Liver (tissue), 9 donors: ENCODE data around the gene TSHZ2. TPM values are rescaled to one million over a fixed set of nuclear protein-coding genes. Genes with fewer than 3 reads are reported as not detected.

Experiments used
- DNase-seq: peaks from one replicate; pipeline ENCODE4 v3.0.0-alpha.2; 2017; ENCODE audit warnings: low spot score
- H3K27ac ChIP-seq, 2 donors: one replicate each; pipeline ENCODE4 v1.7.0; 2013; ENCODE audit warnings: inconsistent platforms in 2 of 2, low read length in 2 of 2, control low read depth in 1 of 2, low read depth in 1 of 2, mild to moderate bottlenecking in 1 of 2
- H3K27me3 ChIP-seq, 4 donors: one replicate each; pipeline versions ENCODE4 v1.6.1 to v1.7.0; 2013; ENCODE audit warnings: low read length in 3 of 4, inconsistent platforms in 1 of 4, mild to moderate bottlenecking in 1 of 4, moderate library complexity in 1 of 4; ENCODE audit not compliant: control insufficient read depth in 4 of 4, insufficient read depth in 4 of 4
- H3K36me3 ChIP-seq, 4 donors: one replicate each; pipeline versions ENCODE4 v1.6.1 to v1.7.0; 2013; ENCODE audit warnings: low read length in 3 of 4, mild to moderate bottlenecking in 3 of 4, low read depth in 1 of 4, moderate library complexity in 1 of 4; ENCODE audit not compliant: control insufficient read depth in 4 of 4, insufficient read depth in 3 of 4
- H3K4me1 ChIP-seq, 4 donors: one replicate each; pipeline versions ENCODE4 v1.6.1 to v1.7.0; 2013; ENCODE audit warnings: low read length in 3 of 4, mild to moderate bottlenecking in 3 of 4, moderate library complexity in 1 of 4; ENCODE audit not compliant: control insufficient read depth in 4 of 4, insufficient read depth in 4 of 4
- H3K4me3 ChIP-seq, 3 donors: one replicate each; pipeline versions ENCODE4 v1.6.1 to v1.7.0; 2013; ENCODE audit warnings: low read length in 3 of 3, control low read depth in 1 of 3, low read depth in 1 of 3, mild to moderate bottlenecking in 1 of 3
- H3K9ac ChIP-seq, 2 donors: one replicate each; pipeline ENCODE4 v1.7.0; 2013; ENCODE audit warnings: low read length in 2 of 2, mild to moderate bottlenecking in 2 of 2, moderate library complexity in 2 of 2, control low read depth in 1 of 2, low read depth in 1 of 2
- H3K9me3 ChIP-seq, 4 donors: one replicate each; pipeline versions ENCODE4 v1.6.1 to v1.7.0; 2013; ENCODE audit warnings: low read length in 3 of 4; ENCODE audit not compliant: control insufficient read depth in 4 of 4
- CTCF ChIP-seq: fragments of 150-350 bp; IDR thresholded peaks from 2 replicates; pipeline ENCODE4 v1.5.1; 2017; ENCODE audit warnings: improper control_type of control experiment, low read depth, low read length; ENCODE audit not compliant: missing input control
- FOXA1 ChIP-seq: IDR thresholded peaks from 2 replicates; pipeline ENCODE4 v1.6.1; 2016; ENCODE audit warnings: antibody characterized with exemption
- FOXA2 ChIP-seq: IDR thresholded peaks from 2 replicates; pipeline ENCODE4 v1.6.1; 2016; ENCODE audit warnings: antibody characterized with exemption
- GABPA ChIP-seq, 2 donors: IDR thresholded peaks in 1 of 2; conservative IDR thresholded peaks in 1 of 2; 2 replicates each; pipeline ENCODE4 v1.6.1; 2016; ENCODE audit warnings: antibody characterized with exemption in 2 of 2, mild to moderate bottlenecking in 1 of 2, moderate library complexity in 1 of 2
- HNF4A ChIP-seq, 2 donors: conservative IDR thresholded peaks; 2 replicates each; pipeline ENCODE4 v1.6.1; 2016; ENCODE audit warnings: antibody characterized with exemption in 2 of 2, mild to moderate bottlenecking in 2 of 2
- HNF4G ChIP-seq: IDR thresholded peaks from 2 replicates; pipeline ENCODE4 v1.6.1; 2016; ENCODE audit warnings: antibody characterized with exemption
- JUND ChIP-seq, 2 donors: IDR thresholded peaks; 2 replicates each; pipeline ENCODE4 v1.6.1; 2016; ENCODE audit warnings: antibody characterized with exemption in 2 of 2
- MAX ChIP-seq: IDR thresholded peaks from 2 replicates; pipeline ENCODE4 v1.6.1; 2016; ENCODE audit warnings: antibody characterized with exemption
- NR2F2 ChIP-seq: IDR thresholded peaks from 2 replicates; pipeline ENCODE4 v1.6.1; 2016; ENCODE audit warnings: antibody characterized with exemption
- RAD21 ChIP-seq, 2 donors: IDR thresholded peaks; 2 replicates each; pipeline ENCODE4 v1.6.1; 2016; ENCODE audit warnings: antibody characterized with exemption in 2 of 2, mild to moderate bottlenecking in 2 of 2
- RXRA ChIP-seq, 2 donors: IDR thresholded peaks; 2 replicates each; pipeline ENCODE4 v1.6.1; 2017 to 2018; ENCODE audit warnings: antibody characterized with exemption in 2 of 2, mild to moderate bottlenecking in 1 of 2
- SP1 ChIP-seq: IDR thresholded peaks from 2 replicates; pipeline ENCODE4 v1.6.1; 2018; ENCODE audit warnings: antibody characterized with exemption, mild to moderate bottlenecking
- YY1 ChIP-seq: IDR thresholded peaks from 2 replicates; pipeline ENCODE4 v1.6.1; 2016; ENCODE audit warnings: antibody characterized with exemption, mild to moderate bottlenecking
- ZBTB33 ChIP-seq: IDR thresholded peaks from 2 replicates; pipeline ENCODE4 v1.6.1; 2016; ENCODE audit warnings: antibody characterized with exemption
- WGBS: extraction: QIAGEN DNeasy Blood & Tissue Kit; methylation state at CpG from one replicate; pipeline ENCODE4 v1.1.7; 2013; 5-methylcytosine and 5-hydroxymethylcytosine counted together
- polyA plus RNA-seq, 2 donors: library from polyadenylated mRNA; stranded (reverse) in 1 of 2; unstranded in 1 of 2; fragments of 200-250 nt in 1 of 2; fragments of >200 nt in 1 of 2; fragmentation: Nextera tagmentation in 1 of 2; extraction: Ambion mirVana in 1 of 2; gene quantifications; one replicate each; pipeline versions ENCODE4 v1.2.1 to v1.2.3, GENCODE V29; 2013 to 2015
- total RNA-seq, 2 donors: library from RNA; depleted of rRNA; stranded (reverse); fragments of >200 nt; gene quantifications; one replicate each; pipeline ENCODE4 v1.2.3, GENCODE V29; 2014
- TF ChIP-seq, protein P1 (sequence below): IDR thresholded peaks from 2 replicates; pipeline ENCODE4 v1.6.1; 2016; ENCODE audit warnings: antibody characterized with exemption, mild to moderate bottlenecking
- donor health status: healthy.
- donor health status: healthy.
- donor health status: healthy.
- donor health status: healthy.
- donor health status: healthy.

TSHZ2 gene
- total and polyA plus RNA-seq, 4 donors = 2.9 to 11.3 (median 7.8) TPM

- no peak for TF ChIP-seq HNF4G
- TF ChIP-seq, protein P1, sequence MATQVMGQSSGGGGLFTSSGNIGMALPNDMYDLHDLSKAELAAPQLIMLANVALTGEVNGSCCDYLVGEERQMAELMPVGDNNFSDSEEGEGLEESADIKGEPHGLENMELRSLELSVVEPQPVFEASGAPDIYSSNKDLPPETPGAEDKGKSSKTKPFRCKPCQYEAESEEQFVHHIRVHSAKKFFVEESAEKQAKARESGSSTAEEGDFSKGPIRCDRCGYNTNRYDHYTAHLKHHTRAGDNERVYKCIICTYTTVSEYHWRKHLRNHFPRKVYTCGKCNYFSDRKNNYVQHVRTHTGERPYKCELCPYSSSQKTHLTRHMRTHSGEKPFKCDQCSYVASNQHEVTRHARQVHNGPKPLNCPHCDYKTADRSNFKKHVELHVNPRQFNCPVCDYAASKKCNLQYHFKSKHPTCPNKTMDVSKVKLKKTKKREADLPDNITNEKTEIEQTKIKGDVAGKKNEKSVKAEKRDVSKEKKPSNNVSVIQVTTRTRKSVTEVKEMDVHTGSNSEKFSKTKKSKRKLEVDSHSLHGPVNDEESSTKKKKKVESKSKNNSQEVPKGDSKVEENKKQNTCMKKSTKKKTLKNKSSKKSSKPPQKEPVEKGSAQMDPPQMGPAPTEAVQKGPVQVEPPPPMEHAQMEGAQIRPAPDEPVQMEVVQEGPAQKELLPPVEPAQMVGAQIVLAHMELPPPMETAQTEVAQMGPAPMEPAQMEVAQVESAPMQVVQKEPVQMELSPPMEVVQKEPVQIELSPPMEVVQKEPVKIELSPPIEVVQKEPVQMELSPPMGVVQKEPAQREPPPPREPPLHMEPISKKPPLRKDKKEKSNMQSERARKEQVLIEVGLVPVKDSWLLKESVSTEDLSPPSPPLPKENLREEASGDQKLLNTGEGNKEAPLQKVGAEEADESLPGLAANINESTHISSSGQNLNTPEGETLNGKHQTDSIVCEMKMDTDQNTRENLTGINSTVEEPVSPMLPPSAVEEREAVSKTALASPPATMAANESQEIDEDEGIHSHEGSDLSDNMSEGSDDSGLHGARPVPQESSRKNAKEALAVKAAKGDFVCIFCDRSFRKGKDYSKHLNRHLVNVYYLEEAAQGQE = no peak
- no peak overlapping the region for H3K27ac ChIP-seq
- no peak for DNase-seq
- no peak overlapping the region for H3K4me3 ChIP-seq
- no peaks in the 10 kb centered on the region for H3K9me3 ChIP-seq
- H3K36me3 ChIP-seq = no peaks in the 10 kb centered on the region
- H3K27me3 ChIP-seq = no peaks in the 10 kb centered on the region
- 78% methylated on average over 9 of the region's 9 CpGs for WGBS
- H3K9ac ChIP-seq = no peak overlapping the region
- H3K4me1 ChIP-seq = no peaks in the 10 kb centered on the region
Measured at GRCh38 chr20:53001498-53002301, 29.5 kb downstream of the TSHZ2 start.

GRCh38 chr20:53002786-53003185 is 30.6 kb downstream of the TSHZ2 start:
- Histone ChIP-seq H3K4me3 (no peak overlapping the region), H3K9ac (no peak overlapping the region), H3K9me3 (no peaks in the 10 kb centered on the region), H3K36me3 (no peaks in the 10 kb centered on the region), H3K27me3 (no peaks in the 10 kb centered on the region), H3K27ac (no peak overlapping the region), H3K4me1 (no peaks in the 10 kb centered on the region)
- no peak for TF ChIP-seq FOXA1
- no peak for TF ChIP-seq NR2F2
- TF ChIP-seq CTCF = no peak
- no peak for TF ChIP-seq YY1
- TF ChIP-seq SP1 = no peak
- DNase-seq = no peak
- WGBS = 86% methylated on average over 5 of the region's 5 CpGs

- Histone ChIP-seq H3K9me3 (no peaks in the 10 kb centered on the region), H3K27me3 (no peaks in the 10 kb centered on the region), H3K9ac (no peak overlapping the region), H3K27ac (no peak overlapping the region), H3K4me1 (no peaks in the 10 kb centered on the region), H3K4me3 (no peak overlapping the region), H3K36me3 (no peaks in the 10 kb centered on the region)
- WGBS = 83% methylated on average over 10 of the region's 10 CpGs
- no peak for DNase-seq
- TF ChIP-seq MAX = no peak
- no peak for TF ChIP-seq FOXA1
- no peak for TF ChIP-seq FOXA2
- TF ChIP-seq ZBTB33 = no peak
- TF ChIP-seq RXRA (IDR thresholded peaks at IDR 0.05) = no peak
- no peak for TF ChIP-seq GABPA (IDR thresholded peaks at IDR 0.05 in 1 of 2, conservative IDR thresholded peaks at IDR 0.05 in 1 of 2)
- TF ChIP-seq NR2F2 = no peak
- no peak for TF ChIP-seq HNF4A (conservative IDR thresholded peaks at IDR 0.05)
- TF ChIP-seq RAD21 (IDR thresholded peaks at IDR 0.05) = no peak
- TF ChIP-seq JUND (IDR thresholded peaks at IDR 0.05) = no peak
- TF ChIP-seq, protein P1 = no peak
- TF ChIP-seq HNF4G = no peak
Measured at GRCh38 chr20:53003420-53004154, 31.4 kb downstream of the TSHZ2 start.
